Right lobe of liver (tissue), 6 donors: Measurements from ENCODE around the gene C5AR1. TPM values are rescaled to one million over a fixed set of nuclear protein-coding genes. Genes with fewer than 3 reads are reported as not detected.

Experiments used
- ATAC-seq, 4 donors: fragments of 200-7000 bp; cut with Tn5 transposase; one replicate each; pipeline ENCODE4 v1.9.1; 2020; ENCODE audit warnings: mild to moderate bottlenecking in 4 of 4, moderate library complexity in 4 of 4
- DNase-seq, 3 donors: peaks; one replicate each; pipeline ENCODE4 v3.0.0-alpha.2; 2020
- H3K27ac ChIP-seq, 3 donors: fragments of 200-600 bp; one replicate each; pipeline ENCODE4 v1.8.0; 2022
- H3K27me3 ChIP-seq, 2 donors: fragments of 200-600 bp; one replicate each; pipeline ENCODE4 v1.8.0; 2022
- H3K36me3 ChIP-seq, 4 donors: fragments of 200-600 bp; sonication (generic) in 1 of 4; one replicate each; pipeline versions ENCODE4 v1.5.1 to v1.8.0; 2017 to 2022; ENCODE audit warnings: control low read depth in 1 of 4
- H3K4me1 ChIP-seq, 4 donors: fragments of 200-600 bp; sonication (generic) in 1 of 4; one replicate each; pipeline versions ENCODE4 v1.5.1 to v1.8.0; 2017 to 2022; ENCODE audit warnings: control low read depth in 1 of 4
- H3K4me3 ChIP-seq, 3 donors: fragments of 200-600 bp; one replicate each; pipeline ENCODE4 v1.8.0; 2022
- H3K9me3 ChIP-seq, 4 donors: fragments of 200-600 bp; sonication (generic) in 1 of 4; one replicate each; pipeline versions ENCODE4 v1.5.1 to v1.8.0; 2017 to 2022; ENCODE audit warnings: control low read depth in 1 of 4
- CTCF ChIP-seq, 4 donors: fragments of 200-600 bp in 3 of 4; fragments of 450-650 bp in 1 of 4; IDR thresholded peaks; one replicate each; pipeline versions ENCODE4 v1.5.1 to v1.8.0; 2016 to 2022; ENCODE audit warnings: antibody characterized with exemption in 4 of 4, mild to moderate bottlenecking in 2 of 4
- POLR2A ChIP-seq: fragments of 450-650 bp; IDR thresholded peaks from one replicate; pipeline ENCODE4 v1.6.1; 2017; ENCODE audit warnings: antibody characterized with exemption, mild to moderate bottlenecking
- WGBS: methylation state at CpG from one replicate; pipeline ENCODE4 v1.1.6; 2018; ENCODE audit warnings: low coverage, low lambda C conversion rate; ENCODE audit not compliant: insufficient coverage; ENCODE audit errors: missing lambda C conversion rate; 5-methylcytosine and 5-hydroxymethylcytosine counted together
- intact Hi-C, 2 donors: fragments of 100-400 bp; cut with DNase I; formaldehyde crosslinking; loops; one replicate each; pipeline versions ENCODE4 v1.11.2 to v1.14.1; 2022
- total RNA-seq, 6 experiments: library from RNA; depleted of rRNA in 2 of 6; stranded (reverse); fragments of >200 nt in 2 of 6; fragmentation: NEBNext Ultra II Directional in 3 of 6; extraction: Animal tissue kit (Norgen Biotek cat#: 25700) in 3 of 6; gene quantifications; one replicate each; pipeline versions ENCODE4 v1.1.0 to v1.2.4, GENCODE V29; 2016 to 2023
- donor health status: DM: no; HTN: yes; CAD: no.
- donor health status: DM: no; HTN: no; CAD: no.
- donor health status: DM: no; HTN: no; CAD: no.
- donor health status: DM: no; HTN: yes; CAD: no.
- donor health status: DM: no; HTN: yes; CAD: no.

Gene C5AR1
- total RNA-seq, 6 experiments from 2014 or later: 3.3 to 19.8 (median 5.9) TPM

DNA sequence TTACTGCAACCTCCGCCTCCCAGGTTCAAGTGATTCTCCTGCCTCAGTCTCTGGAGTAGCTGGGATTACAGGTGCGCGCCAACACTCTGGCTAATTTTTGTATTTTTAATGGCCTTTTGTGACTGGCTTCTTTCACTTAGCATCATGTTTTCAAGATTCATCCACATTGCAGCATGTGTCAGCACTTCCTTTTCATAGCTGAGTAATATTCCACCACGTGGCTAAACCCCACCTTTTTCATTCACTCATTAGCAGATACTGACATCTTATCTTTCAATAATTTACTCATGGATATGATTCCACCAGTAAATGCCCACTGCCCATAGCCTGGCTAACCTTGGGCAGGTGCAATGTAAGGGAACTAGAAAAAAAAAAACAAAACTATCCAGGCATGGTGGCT, 6.9 kb downstream of the C5AR1 start:
- DNase-seq (no peak), ATAC-seq (no peak)
- Histone ChIP-seq H3K36me3 (no peaks in the 10 kb centered on the region), H3K4me1 (peaks cover 0 to 9% (median 2%) of the 10 kb centered on the region in 4 donors), H3K27ac (no peak overlapping the region), H3K27me3 (no peaks in the 10 kb centered on the region), H3K9me3 (no peaks in the 10 kb centered on the region), H3K4me3 (no peak overlapping the region)
- intact Hi-C loops: no loop called here
- 75% methylated on average over 4 of the region's 4 CpGs for WGBS
- TF ChIP-seq CTCF (IDR thresholded peaks at IDR 0.05): no peak
- no peak for TF ChIP-seq POLR2A

DNA sequence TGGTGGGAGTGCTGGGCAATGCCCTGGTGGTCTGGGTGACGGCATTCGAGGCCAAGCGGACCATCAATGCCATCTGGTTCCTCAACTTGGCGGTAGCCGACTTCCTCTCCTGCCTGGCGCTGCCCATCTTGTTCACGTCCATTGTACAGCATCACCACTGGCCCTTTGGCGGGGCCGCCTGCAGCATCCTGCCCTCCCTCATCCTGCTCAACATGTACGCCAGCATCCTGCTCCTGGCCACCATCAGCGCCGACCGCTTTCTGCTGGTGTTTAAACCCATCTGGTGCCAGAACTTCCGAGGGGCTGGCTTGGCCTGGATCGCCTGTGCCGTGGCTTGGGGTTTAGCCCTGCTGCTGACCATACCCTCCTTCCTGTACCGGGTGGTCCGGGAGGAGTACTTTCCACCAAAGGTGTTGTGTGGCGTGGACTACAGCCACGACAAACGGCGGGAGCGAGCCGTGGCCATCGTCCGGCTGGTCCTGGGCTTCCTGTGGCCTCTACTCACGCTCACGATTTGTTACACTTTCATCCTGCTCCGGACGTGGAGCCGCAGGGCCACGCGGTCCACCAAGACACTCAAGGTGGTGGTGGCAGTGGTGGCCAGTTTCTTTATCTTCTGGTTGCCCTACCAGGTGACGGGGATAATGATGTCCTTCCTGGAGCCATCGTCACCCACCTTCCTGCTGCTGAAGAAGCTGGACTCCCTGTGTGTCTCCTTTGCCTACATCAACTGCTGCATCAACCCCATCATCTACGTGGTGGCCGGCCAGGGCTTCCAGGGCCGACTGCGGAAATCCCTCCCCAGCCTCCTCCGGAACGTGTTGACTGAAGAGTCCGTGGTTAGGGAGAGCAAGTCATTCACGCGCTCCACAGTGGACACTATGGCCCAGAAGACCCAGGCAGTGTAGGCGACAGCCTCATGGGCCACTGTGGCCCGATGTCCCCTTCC, 10.5 kb downstream of the C5AR1 start:
- Histone ChIP-seq H3K4me1 (peaks cover 0 to 6% (median 0%) of the 10 kb centered on the region in 4 donors), H3K36me3 (no peaks in the 10 kb centered on the region), H3K9me3 (no peaks in the 10 kb centered on the region), H3K4me3 (no peak overlapping the region), H3K27ac (no peak overlapping the region), H3K27me3 (no peaks in the 10 kb centered on the region)
- ATAC-seq (no peak), DNase-seq (no peak)
- WGBS: 97% methylated on average over 5 of the region's 46 CpGs
- no peak for TF ChIP-seq CTCF (IDR thresholded peaks at IDR 0.05)
- TF ChIP-seq POLR2A: no peak
- intact Hi-C loops: no loop called here

DNA sequence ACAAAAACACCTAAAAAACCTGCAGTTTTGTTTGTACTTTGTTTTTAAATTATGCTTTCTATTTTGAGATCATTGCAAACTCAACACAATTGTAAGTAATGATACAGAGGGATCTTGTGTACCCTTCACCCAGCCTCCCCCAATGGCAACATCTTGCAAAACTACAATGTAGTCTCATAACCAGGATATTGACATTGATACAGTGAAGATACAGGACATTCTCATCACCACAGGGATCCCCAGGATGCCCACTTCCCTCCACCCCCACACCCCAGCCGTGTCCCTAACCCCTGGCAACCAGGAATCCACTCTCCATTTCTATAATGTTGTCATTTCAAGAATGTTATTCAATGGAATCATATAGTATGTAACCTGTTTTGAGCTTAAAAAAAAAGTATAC, 12.0 kb downstream of the C5AR1 start:
- Histone ChIP-seq H3K4me3 (no peak overlapping the region), H3K4me1 (no peaks in the 10 kb centered on the region), H3K9me3 (no peaks in the 10 kb centered on the region), H3K27me3 (no peaks in the 10 kb centered on the region), H3K27ac (no peak overlapping the region), H3K36me3 (no peaks in the 10 kb centered on the region)
- DNase-seq (no peak), ATAC-seq (no peak)
- intact Hi-C loops: no loop called here
- TF ChIP-seq CTCF (IDR thresholded peaks at IDR 0.05) (no peak), POLR2A (no peak)
- WGBS: 58% methylated on average over 1 of the region's 1 CpG

GRCh38 chr19:47322058-47322457, 12.4 kb downstream of the C5AR1 start:
- intact Hi-C loops: no loop called here
- peak in 1 of 4 donors; percentile 23 for ATAC-seq
- WGBS: 42% methylated on average over 1 of the region's 2 CpGs

More at GRCh38 chr19:47322058-47322457, 12.4 kb downstream of the C5AR1 start:
- TF ChIP-seq CTCF (IDR thresholded peaks at IDR 0.05): no peak
- TF ChIP-seq POLR2A: no peak
- Histone ChIP-seq H3K4me1 (no peaks in the 10 kb centered on the region), H3K27ac (no peak overlapping the region), H3K27me3 (no peaks in the 10 kb centered on the region), H3K36me3 (no peaks in the 10 kb centered on the region), H3K9me3 (no peaks in the 10 kb centered on the region), H3K4me3 (no peak overlapping the region)
- no peak for DNase-seq
